HG02678 (cell line): ENCODE measurements around the gene HIPK1.

Experiments used
- ATAC-seq: cut with Tn5 transposase; IDR thresholded peaks from one replicate; pipeline ENCODE4 v1.9.1; 2021; ENCODE audit warnings: mild to moderate bottlenecking, moderate library complexity; ENCODE audit not compliant: unreplicated experiment

HIPK1 gene

DNA sequence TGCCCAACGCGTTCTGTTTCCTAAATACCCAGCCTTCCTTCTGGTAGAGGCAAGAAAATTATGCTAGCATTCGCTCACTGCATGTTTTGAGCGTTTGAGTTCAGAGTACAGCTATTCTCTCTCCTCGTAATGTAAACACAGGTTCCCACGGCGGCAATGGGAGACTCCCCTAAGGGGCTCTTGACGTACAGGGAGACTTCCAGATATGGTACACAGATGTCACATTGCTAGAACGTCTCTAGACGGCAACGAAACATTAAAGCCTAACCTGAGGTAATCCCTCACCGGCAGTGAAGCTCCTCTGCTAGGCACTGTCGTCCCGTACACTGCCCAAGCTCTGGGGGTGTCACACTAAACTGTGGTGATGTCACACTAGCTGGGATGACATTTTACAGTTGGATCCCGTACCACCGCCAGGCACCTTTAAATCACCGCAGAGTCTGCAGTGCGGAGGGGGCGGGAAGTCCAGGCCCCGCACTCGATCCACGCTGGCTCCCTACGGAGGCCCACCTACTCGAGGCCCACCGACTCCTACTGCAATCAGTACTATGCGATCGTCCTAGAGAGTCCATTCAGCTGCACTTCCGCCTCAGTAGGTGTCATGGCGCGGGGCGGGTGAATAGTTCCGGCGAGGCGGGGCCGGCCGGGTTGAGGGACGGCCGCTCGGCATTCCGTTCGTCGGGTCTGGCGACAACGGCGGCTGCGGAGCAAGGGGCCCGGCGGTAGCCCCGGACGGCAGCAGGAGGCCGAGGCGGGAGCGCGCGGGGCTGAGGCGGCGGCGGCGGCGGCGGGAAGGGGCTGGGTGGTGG, at the start of gene HIPK1:
HIPK1 (plus strand) TSS at position 384 of the 809 bp plus-strand sequence.
- ATAC-seq = peak; percentile 64

DNA sequence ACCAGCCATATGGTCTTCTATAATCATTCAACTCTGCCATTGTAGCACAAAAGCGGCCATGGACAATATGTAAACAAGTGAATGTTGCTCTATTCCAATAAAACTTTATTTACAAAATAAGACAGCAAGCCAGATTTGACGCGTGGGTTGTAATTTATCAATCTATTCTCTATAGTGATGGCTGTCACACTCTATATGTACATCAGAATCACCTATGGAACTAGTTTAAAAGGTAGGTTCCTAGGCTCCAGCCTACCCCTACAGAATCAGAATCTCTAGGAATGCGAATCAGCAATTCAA, 49.4 kb upstream of the HIPK1 start:
- no peak for ATAC-seq

DNA sequence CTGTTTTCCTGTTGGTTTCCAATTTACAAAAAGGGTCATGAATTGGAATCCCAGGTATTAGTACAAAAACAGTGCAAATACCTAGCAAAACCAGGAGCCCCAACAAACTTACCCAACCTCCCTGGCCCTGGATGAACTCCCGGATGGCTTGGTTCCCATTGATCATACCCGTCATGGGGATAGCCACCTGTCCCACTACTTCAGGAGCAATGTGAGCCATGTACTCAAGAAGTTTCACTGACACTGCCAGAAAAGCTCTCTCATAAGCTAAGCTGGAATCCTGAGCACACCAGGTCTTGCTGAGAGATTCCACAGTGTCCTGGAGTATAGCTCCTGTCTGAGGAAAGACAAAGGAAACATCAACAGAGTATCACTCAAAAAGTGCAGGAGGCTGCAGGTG, 47.5 kb upstream of the HIPK1 start:
- ATAC-seq = no peak

GRCh38 chr1:113886417-113887401, 42.4 kb upstream of the HIPK1 start:
- no peak for ATAC-seq

DNA sequence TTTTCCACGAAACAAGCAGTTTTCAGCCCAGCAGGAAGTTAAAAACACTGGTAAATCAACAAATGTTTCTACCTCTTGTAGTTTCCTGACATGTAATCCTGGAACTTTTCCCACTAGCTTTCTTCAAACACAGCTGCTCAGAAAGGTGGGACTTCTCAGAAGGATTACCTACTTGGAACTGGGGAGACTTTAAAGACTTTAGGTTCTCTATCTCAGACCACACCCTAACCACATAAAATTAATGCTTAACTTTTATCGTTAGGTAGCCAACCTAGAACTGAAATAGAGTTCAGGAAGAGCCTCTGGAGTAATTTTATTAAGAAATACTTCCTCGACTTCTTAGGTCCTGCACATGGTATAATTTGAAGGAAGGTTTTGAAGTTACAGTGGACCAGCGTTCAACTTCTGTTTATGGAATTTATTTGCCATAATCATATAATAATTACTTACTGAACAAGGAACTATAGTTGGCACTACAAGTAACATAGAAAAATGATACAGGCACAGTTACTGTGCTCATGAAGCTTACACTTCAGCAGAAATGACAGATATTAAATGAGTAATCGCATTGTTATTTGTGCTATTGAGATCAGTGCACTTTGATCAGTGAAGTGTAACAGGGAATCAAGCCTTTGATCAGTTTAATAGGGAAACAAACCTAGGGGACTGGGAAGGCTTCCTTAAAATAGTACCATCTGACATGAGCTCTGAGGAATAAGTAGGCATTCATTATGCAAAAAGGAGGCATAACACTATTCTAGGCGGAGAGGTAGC, 41.5 kb upstream of the HIPK1 start, which contains the start of gene BCL2L15:
BCL2L15 (minus strand) TSS at position 180 of the 774 bp plus-strand sequence. CDS start 206 bp downstream, outside the sequence.
- no peak for ATAC-seq

DNA sequence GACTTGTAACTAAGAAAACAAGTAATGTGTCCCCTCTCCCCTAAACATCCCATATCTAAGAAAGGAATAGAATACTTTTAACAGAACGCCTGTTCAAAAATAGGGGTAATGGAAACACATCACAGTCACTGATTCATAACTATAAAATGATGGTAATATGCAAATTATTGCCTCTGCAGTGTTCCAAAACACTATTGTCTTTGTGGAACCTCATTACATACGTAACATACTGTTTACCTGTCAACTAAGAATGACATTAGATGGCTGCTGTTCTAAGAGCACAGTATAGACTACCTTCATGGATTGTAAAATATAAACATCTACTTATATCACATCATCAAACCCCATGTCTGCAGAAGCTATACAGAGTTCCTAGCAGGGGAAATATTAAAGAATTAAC, 38.3 kb upstream of the HIPK1 start:
- ATAC-seq = no peak

- ATAC-seq = no peak
Measured at GRCh38 chr1:113891631-113892220, 37.4 kb upstream of the HIPK1 start.

DNA sequence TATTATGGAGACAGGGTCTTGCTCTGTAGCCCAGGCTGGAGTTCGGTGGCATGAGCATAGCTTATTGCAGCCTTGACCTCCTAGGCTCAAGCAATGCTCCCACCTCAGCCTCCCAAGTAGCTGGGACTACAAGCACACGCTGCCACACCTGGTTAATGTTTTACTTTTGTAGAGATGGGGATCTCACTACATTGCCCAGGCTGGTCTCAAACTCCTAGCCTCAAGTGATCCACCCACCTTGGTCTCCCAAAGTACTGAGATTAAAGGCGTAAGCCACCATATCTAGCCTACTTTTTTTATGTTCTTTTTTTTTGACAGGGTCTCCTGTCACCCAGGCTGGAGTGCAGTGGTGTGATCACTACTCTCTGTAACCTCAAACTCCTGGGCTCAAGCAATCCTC, 35.9 kb upstream of the HIPK1 start:
- no peak for ATAC-seq

GRCh38 chr1:113895098-113895497, 34.0 kb upstream of the HIPK1 start:
- ATAC-seq = no peak

DNA sequence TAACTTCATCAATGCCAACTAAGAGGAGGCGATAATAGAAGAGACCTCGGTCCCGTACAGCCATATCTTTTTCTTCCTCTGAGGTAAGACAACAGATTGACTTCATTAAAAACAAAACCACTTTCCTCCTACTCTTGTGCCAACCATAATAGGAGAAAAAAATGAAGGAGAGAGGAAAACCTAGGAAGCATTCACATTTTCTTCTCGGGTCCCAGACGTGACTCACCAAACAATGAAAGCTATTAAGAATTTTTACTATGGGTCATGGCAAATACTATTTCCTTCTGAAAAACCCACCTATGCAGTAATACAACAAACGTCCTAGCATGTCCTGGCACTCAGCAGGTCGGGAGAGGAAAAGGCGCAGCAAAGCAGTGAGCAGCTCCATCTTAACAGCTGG, 33.2 kb upstream of the HIPK1 start:
- ATAC-seq = no peak

- ATAC-seq = no peak
Measured at GRCh38 chr1:113898241-113898814, 30.8 kb upstream of the HIPK1 start.

- no peak for ATAC-seq
Measured at GRCh38 chr1:113899111-113899510, 30.0 kb upstream of the HIPK1 start.

DNA sequence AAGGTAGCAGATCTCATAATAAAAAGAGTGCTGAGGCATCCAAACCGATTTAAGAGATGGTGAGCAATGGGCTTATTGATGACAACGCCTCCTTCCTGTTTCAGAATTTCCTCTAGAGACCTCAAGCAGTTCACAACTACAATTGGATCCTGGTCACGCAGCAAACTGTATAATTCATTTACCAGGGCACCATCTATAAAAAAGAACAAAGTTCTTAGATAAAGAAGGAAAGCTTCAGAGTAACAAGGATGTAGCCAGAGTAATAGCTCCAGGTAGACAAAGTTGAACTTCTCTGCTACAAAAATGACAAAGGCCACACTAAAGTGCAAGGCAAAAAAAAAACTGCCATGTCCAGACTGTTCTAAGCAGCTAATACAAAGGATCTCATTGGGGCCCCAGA, 27.9 kb upstream of the HIPK1 start:
- ATAC-seq = no peak

- ATAC-seq = no peak
Measured at GRCh38 chr1:113903501-113904292, 25.4 kb upstream of the HIPK1 start.

DNA sequence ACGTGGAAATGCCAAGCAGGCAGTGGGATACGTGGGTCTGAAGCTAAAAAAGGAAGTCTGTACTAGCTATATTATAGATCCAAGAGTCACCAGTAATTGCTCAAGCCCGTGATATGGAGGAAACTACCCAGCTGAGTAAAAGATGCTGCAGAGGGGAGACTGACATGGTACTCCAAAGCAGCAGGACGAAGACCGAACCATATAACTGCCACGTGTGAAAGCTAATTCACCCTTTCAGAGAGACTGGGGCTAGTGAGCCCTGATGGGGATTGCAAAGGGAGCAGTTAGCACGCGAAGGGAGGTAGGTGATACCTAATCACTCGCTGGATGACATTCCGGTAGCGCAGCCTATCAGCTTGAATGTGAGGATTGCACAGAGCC, 24.8 kb upstream of the HIPK1 start:
- ATAC-seq = peak; percentile 27

DNA sequence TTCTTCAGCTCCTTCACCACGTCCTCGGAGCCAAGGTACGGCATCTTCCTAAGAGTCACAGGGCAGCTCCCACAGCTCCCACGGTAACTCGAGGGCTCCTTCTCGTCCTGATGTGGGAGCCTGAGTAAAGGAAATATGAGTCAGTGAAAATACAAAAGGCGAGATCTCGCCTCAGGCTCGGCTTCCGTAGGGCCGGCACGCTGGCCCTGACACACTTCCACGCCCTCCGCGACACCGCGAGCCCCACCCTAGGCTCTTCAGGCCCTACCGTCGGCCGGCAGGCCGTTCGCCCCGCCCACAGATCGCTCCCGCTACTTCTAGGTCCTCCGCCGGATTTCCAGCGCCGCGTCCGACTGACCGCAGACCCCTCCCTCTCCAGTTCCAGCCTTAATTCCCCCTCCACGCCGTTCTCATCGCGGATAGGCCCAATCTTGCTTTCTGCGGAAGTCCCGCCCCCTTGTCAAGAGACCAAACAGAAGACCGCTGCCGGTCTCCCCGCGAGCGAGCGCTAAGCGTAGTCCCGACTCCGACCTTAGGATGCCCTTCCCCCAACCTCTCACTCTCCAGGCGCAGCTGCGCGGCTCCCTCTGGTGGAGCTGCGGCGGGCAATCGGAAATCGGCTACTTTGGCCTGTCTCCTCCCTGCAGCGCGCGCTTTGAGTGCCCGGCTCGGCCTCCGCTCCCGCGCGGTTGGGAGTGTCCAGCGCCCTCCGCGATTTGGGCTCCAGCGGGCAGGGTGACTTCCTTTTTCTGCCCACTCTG, 24.3 kb upstream of the HIPK1 start, which contains the start of the genes AP4B1 and DCLRE1B:
AP4B1 (minus strand) TSS at position 126 of the 761 bp plus-strand sequence; CDS start at position 44, 82 bp downstream.
DCLRE1B (plus strand) TSS at position 653 of the 761 bp plus-strand sequence. CDS start 261 bp downstream, outside the sequence.
- peak; percentile 91 for ATAC-seq

- ATAC-seq = peak; percentile 2
Measured at GRCh38 chr1:113905435-113905861, 23.7 kb upstream of the HIPK1 start.

DNA sequence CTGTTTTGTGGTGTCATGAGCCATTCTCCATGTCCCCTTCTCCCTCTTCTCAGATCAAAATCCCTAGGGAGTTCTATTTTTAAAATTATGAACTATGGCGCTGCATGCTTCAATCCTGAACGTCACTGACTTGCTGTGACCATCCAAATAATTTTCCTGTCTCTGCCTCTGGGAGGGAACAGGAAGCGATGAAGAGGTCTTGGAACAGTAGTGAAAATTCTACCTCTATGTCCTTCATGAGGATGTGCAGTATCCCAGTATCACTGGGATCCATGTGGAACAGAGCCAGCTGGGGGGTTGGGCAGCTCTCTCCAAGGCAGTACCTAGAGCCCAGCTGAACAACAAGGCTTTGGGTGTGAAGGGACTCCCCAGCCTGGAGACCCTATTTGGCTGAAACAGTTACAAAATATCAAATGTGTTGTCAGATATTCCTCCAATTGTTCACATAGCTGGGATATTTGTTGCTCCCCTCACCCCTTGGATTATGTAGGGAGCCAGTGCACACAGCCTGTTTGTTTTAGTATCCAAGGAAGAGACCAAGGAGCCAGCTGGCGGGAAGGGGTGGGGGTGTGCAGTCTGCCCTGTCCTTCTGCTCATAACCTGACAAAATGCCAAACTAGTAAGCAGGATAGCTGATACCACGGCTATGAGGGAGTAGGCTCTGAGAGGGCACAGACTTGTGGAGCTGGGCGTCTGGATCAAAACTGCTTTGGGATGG, 16.4 kb upstream of the HIPK1 start:
- ATAC-seq = no peak
